Endothelial cell of umbilical vein (primary cell): Measurements from ENCODE around the gene SPEN.

Experiments
- CTCF ChIP-seq, 2 donors: IDR thresholded peaks; 1 replicate in 1 of 2; 2 replicates in 1 of 2; pipeline ENCODE4 v1.5.1; 2011; ENCODE audit warnings: low read length in 2 of 2, mild to moderate bottlenecking in 2 of 2, moderate library complexity in 2 of 2, control low read depth in 1 of 2, inconsistent platforms in 1 of 2, low read depth in 1 of 2; ENCODE audit not compliant: insufficient read depth in 1 of 2; ENCODE audit errors: extremely low read depth in 1 of 2
- EZH2 ChIP-seq: IDR thresholded peaks from 2 replicates; pipeline ENCODE4 v1.6.1; 2012; ENCODE audit warnings: borderline replicate concordance, low read depth, mild to moderate bottlenecking, moderate library complexity, low read length, inconsistent platforms; ENCODE audit not compliant: severe bottlenecking
- FOS ChIP-seq: IDR thresholded peaks from 2 replicates; pipeline ENCODE4 v1.6.1; 2011; ENCODE audit warnings: mild to moderate bottlenecking, low read length, moderate library complexity, borderline replicate concordance; ENCODE audit not compliant: insufficient read depth
- GATA2 ChIP-seq: IDR thresholded peaks from 2 replicates; pipeline ENCODE4 v1.7.0; 2011; ENCODE audit warnings: low read depth, mild to moderate bottlenecking, moderate library complexity, mixed read lengths, low read length; ENCODE audit not compliant: insufficient read length, insufficient read depth
- JUN ChIP-seq: IDR thresholded peaks from 2 replicates; pipeline ENCODE4 v1.6.1; 2011; ENCODE audit warnings: borderline replicate concordance, low read depth; ENCODE audit not compliant: insufficient read length, insufficient read depth
- MAX ChIP-seq: IDR thresholded peaks from 2 replicates; pipeline ENCODE4 v1.6.1; 2011; ENCODE audit not compliant: insufficient read depth, insufficient read length
- POLR2A ChIP-seq: IDR thresholded peaks from 2 replicates; pipeline ENCODE4 v1.6.1; 2012; ENCODE audit warnings: low read depth, mild to moderate bottlenecking, control low read depth, low read length
- POLR2AphosphoS5 ChIP-seq: IDR thresholded peaks from 2 replicates; pipeline ENCODE4 v1.6.1; 2012; ENCODE audit warnings: low read depth, mild to moderate bottlenecking, control low read depth, low read length, moderate library complexity; ENCODE audit not compliant: insufficient read depth

GRCh38 chr1:15975805-15976680, 128.5 kb downstream of the SPEN start, which contains the start of gene ZBTB17:
- TF ChIP-seq CTCF (IDR thresholded peaks at IDR 0.05; ENCODE audit: extremely low read depth in 1 of 2, insufficient read depth in 1 of 2, low read depth in 1 of 2, low read length in 2 of 2) (no peak), FOS (no peak), POLR2A (peak; percentile 54), JUN (no peak), EZH2 (no peak), MAX (no peak), POLR2AphosphoS5 (peak; percentile 67), GATA2 (no peak)
